HepG2 (cell line): ENCODE results near the gene ARHGEF16. TPM values are rescaled to one million over a fixed set of nuclear protein-coding genes. Genes with fewer than 3 reads are reported as not detected.

Experiments used
- CBX1 ChIP-seq: IDR thresholded peaks from one replicate; pipeline ENCODE4 v1.6.1; 2016; ENCODE audit warnings: antibody characterized with exemption, low read depth
- CREM ChIP-seq, 2 experiments: sonication (generic) in 1 of 2; formaldehyde crosslinking in 1 of 2; IDR thresholded peaks; 2 replicates each; pipeline versions ENCODE4 v1.4.0 to v1.6.1; 2016 to 2020; ENCODE audit warnings: antibody characterized with exemption in 1 of 2, mild to moderate bottlenecking in 1 of 2, missing genetic modification reagents in 1 of 2
- DNMT3B ChIP-seq: conservative IDR thresholded peaks from 2 replicates; pipeline ENCODE4 v1.6.1; 2016; ENCODE audit warnings: missing biosample characterization, control low read depth
- DR1 ChIP-seq: sonication (generic); formaldehyde crosslinking; IDR thresholded peaks from 2 replicates; pipeline ENCODE4 v1.8.0; 2021; ENCODE audit warnings: mild to moderate bottlenecking, missing genetic modification reagents, inconsistent platforms
- HIC2 ChIP-seq: sonication (generic); formaldehyde crosslinking; IDR thresholded peaks from 2 replicates; pipeline ENCODE4 v1.9.0; 2022; ENCODE audit warnings: low read depth, missing genetic modification reagents
- HOXA9 ChIP-seq: sonication (generic); formaldehyde crosslinking; IDR thresholded peaks from 2 replicates; pipeline ENCODE4 v1.8.1; 2022; ENCODE audit warnings: missing genetic modification reagents, mild to moderate bottlenecking, moderate library complexity, borderline replicate concordance
- IKZF1 ChIP-seq: fragments of 450-650 bp; IDR thresholded peaks from 2 replicates; pipeline ENCODE4 v1.7.1; 2016
- IRF1 ChIP-seq: sonication (generic); formaldehyde crosslinking; IDR thresholded peaks from 2 replicates; pipeline ENCODE4 v1.4.0; 2020; ENCODE audit warnings: low read depth, mild to moderate bottlenecking, missing genetic modification reagents
- KDM3A ChIP-seq: IDR thresholded peaks from 2 replicates; pipeline ENCODE4 v1.6.1; 2018; ENCODE audit warnings: low read depth, missing compliant biosample characterization
- MEF2D ChIP-seq: sonication (generic); formaldehyde crosslinking; IDR thresholded peaks from 2 replicates; pipeline ENCODE4 v1.5.1; 2020; ENCODE audit warnings: mild to moderate bottlenecking, missing genetic modification reagents
- MXD4 ChIP-seq: IDR thresholded peaks from 2 replicates; pipeline ENCODE4 v1.6.1; 2016; ENCODE audit warnings: mild to moderate bottlenecking, missing biosample characterization, missing genetic modification reagents
- POGK ChIP-seq: sonication (generic); formaldehyde crosslinking; conservative IDR thresholded peaks from 2 replicates; pipeline ENCODE4 v1.8.0; 2022; ENCODE audit warnings: mild to moderate bottlenecking, moderate library complexity, missing genetic modification reagents
- PTBP1 ChIP-seq: fragments of 200-400 bp; formaldehyde crosslinking; IDR thresholded peaks from 2 replicates; pipeline ENCODE4 v1.6.1; 2018; ENCODE audit warnings: low read length, low read depth; ENCODE audit not compliant: poor library complexity, severe bottlenecking
- RAD21 ChIP-seq: fragments of 450-650 bp; formaldehyde crosslinking; IDR thresholded peaks from 2 replicates; pipeline ENCODE4 v1.5.0; 2020; ENCODE audit warnings: mild to moderate bottlenecking
- SMAD1 ChIP-seq: sonication (generic); formaldehyde crosslinking; IDR thresholded peaks from 2 replicates; pipeline ENCODE4 v1.4.0; 2020; ENCODE audit warnings: missing genetic modification reagents, low read depth, mild to moderate bottlenecking, borderline replicate concordance
- STAG1 ChIP-seq: sonication (generic); formaldehyde crosslinking; IDR thresholded peaks from 2 replicates; pipeline ENCODE4 v1.4.0; 2020; ENCODE audit warnings: missing genetic modification reagents
- TAF1 ChIP-seq: sonication (generic); formaldehyde crosslinking; IDR thresholded peaks from 2 replicates; pipeline ENCODE4 v1.4.0; 2020; ENCODE audit warnings: missing genetic modification reagents
- XBP1 ChIP-seq: sonication (generic); formaldehyde crosslinking; IDR thresholded peaks from 2 replicates; pipeline ENCODE4 v1.5.0; 2020; ENCODE audit warnings: missing genetic modification reagents
- ZFP36 ChIP-seq: fragments of 150-350 bp; IDR thresholded peaks from 2 replicates; pipeline ENCODE4 v1.6.1; 2018; ENCODE audit warnings: borderline replicate concordance, low read length, low read depth; ENCODE audit not compliant: partially characterized antibody
- ZFP36L1 ChIP-seq: sonication (generic); formaldehyde crosslinking; IDR thresholded peaks from 2 replicates; pipeline ENCODE4 v1.8.0; 2022; ENCODE audit warnings: mild to moderate bottlenecking, missing genetic modification reagents, moderate library complexity
- ZNF552 ChIP-seq: sonication (generic); formaldehyde crosslinking; IDR thresholded peaks from 2 replicates; pipeline ENCODE4 v1.9.0; 2022; ENCODE audit warnings: missing genetic modification reagents, mild to moderate bottlenecking, borderline replicate concordance
- ZNF607 ChIP-seq: sonication (generic); formaldehyde crosslinking; IDR thresholded peaks from 2 replicates; pipeline ENCODE4 v1.5.1; 2020; ENCODE audit warnings: missing genetic modification reagents, mild to moderate bottlenecking, borderline replicate concordance
- ZNF644 ChIP-seq: IDR thresholded peaks from 2 replicates; pipeline ENCODE4 v1.6.1; 2016; ENCODE audit warnings: low read depth
- polyA plus RNA-seq, 8 experiments: library from polyadenylated mRNA; depleted of rRNA in 3 of 8; stranded (reverse) in 7 of 8; unstranded in 1 of 8; fragments of >200 nt; fragmentation: Illumina TruSeq in 4 of 8; extraction: Trizol in 4 of 8; gene quantifications; 2 replicates each; pipeline versions ENCODE4 v1.2.1 to v1.2.3, GENCODE V29; 2011 to 2016; ENCODE audit warnings: low read depth in 4 of 8, missing spikeins in 1 of 8, mixed read lengths in 1 of 8; ENCODE audit not compliant: insufficient read depth in 1 of 8
- total RNA-seq, 5 experiments: library from RNA; depleted of rRNA; stranded (reverse); fragments of >200 nt; fragmentation: Illumina TruSeq; extraction: Trizol; gene quantifications; 2 replicates each; pipeline ENCODE4 v1.2.3, GENCODE V29; 2016; ENCODE audit warnings: low read depth in 1 of 5
- TF ChIP-seq, protein P1 (sequence below): sonication (generic); formaldehyde crosslinking; IDR thresholded peaks from 2 replicates; pipeline ENCODE4 v1.4.0; 2020; ENCODE audit warnings: missing genetic modification reagents

Gene ARHGEF16
- total and polyA plus RNA-seq, 2 of the 13 experiments (the other 11 are each of a cell fraction or from before 2014, with no cell fraction given), result 20.3 to 39.9 TPM

DNA sequence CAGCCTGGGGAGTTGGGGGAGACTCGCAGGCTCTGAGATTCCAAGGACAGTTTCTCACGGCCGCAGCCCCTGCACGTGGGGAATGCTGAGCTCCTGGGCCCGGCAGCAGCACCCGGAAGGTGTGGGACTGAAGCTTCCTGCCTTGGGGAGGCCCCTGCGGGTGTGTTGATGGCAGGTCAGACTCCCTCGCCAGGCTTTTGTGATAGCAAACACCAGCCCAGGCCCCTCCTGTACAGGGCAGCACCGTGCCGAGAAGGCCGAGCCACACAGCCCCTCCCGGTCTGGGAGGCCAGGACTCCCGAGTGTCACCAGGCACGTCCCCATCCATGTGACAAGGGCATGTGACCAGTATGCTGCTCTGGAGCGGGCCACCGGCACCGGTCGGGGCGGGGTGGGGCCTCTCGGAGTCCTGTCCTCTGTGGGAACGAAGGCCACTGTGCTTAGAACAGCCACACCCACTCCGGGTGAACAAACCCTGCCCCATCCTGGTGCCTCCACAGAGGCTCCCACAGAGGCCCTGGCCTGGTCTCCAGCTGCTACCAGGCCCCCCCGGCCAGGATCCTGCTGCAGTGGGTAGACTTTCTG, 31.1 kb upstream of the ARHGEF16 start (continued):
- TF ChIP-seq POGK (CRISPR knock-in tag) (no peak), IRF1 (CRISPR knock-in tag) (peak; percentile 44; the same call in 1 of the 2 replicates), MEF2D (peak; percentile 93), HIC2 (peak; percentile 86; the same call in 1 of the 2 replicates), STAG1 (CRISPR knock-in tag) (peak; percentile 38; the same call in 1 of the 2 replicates), ZNF552 (CRISPR knock-in tag) (peak; percentile 84; the same call in 1 of the 2 replicates), HOXA9 (CRISPR knock-in tag) (no peak), MXD4 (CRISPR knock-in tag) (peak; percentile 78), ZNF644 (CRISPR knock-in tag) (no peak), DNMT3B (CRISPR knock-in tag) (no peak), CREM (IDR thresholded peaks at IDR 0.05) (peak; percentile 48), CREM (CRISPR knock-in tag; IDR thresholded peaks at IDR 0.05) (no peak), PTBP1 (no peak), ZNF607 (CRISPR knock-in tag) (peak; percentile 85), ZFP36L1 (no peak), SMAD1 (peak; percentile 38; the same call in 1 of the 2 replicates), DR1 (CRISPR knock-in tag) (no peak), CBX1 (peak; percentile 76), XBP1 (CRISPR knock-in tag) (no peak), TAF1 (CRISPR knock-in tag) (peak; percentile 38; the same call in 1 of the 2 replicates), RAD21 (CRISPR knock-in tag) (no peak), KDM3A (CRISPR knock-in tag) (peak; percentile 74; the same call in 1 of the 2 replicates), ZFP36 (no peak), IKZF1 (no peak)
- TF ChIP-seq, protein P1, sequence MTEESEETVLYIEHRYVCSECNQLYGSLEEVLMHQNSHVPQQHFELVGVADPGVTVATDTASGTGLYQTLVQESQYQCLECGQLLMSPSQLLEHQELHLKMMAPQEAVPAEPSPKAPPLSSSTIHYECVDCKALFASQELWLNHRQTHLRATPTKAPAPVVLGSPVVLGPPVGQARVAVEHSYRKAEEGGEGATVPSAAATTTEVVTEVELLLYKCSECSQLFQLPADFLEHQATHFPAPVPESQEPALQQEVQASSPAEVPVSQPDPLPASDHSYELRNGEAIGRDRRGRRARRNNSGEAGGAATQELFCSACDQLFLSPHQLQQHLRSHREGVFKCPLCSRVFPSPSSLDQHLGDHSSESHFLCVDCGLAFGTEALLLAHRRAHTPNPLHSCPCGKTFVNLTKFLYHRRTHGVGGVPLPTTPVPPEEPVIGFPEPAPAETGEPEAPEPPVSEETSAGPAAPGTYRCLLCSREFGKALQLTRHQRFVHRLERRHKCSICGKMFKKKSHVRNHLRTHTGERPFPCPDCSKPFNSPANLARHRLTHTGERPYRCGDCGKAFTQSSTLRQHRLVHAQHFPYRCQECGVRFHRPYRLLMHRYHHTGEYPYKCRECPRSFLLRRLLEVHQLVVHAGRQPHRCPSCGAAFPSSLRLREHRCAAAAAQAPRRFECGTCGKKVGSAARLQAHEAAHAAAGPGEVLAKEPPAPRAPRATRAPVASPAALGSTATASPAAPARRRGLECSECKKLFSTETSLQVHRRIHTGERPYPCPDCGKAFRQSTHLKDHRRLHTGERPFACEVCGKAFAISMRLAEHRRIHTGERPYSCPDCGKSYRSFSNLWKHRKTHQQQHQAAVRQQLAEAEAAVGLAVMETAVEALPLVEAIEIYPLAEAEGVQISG (CRISPR knock-in tag), result peak; percentile 84
